Neural progenitor cell (in vitro differentiated cells): Measurements from ENCODE around the gene MPP2.

Experiments
- CTCF ChIP-seq: fragments of 200-600 bp; sonication (generic); IDR thresholded peaks from 2 replicates; pipeline ENCODE4 v1.5.1; 2017; ENCODE audit warnings: antibody characterized with exemption, mild to moderate bottlenecking
- EZH2 ChIP-seq: fragments of 200-600 bp; sonication (generic); IDR thresholded peaks from 2 replicates; pipeline ENCODE4 v1.6.1; 2017; ENCODE audit warnings: antibody characterized with exemption, mild to moderate bottlenecking, moderate library complexity
- EZH2phosphoT487 ChIP-seq: fragments of 200-600 bp; sonication (generic); IDR thresholded peaks from 2 replicates; pipeline ENCODE4 v1.6.1; 2017; ENCODE audit warnings: antibody characterized with exemption

- TF ChIP-seq CTCF (no peak), EZH2phosphoT487 (no peak), EZH2 (no peak)
Measured at GRCh38 chr17:43855061-43855460, 52.3 kb downstream of the MPP2 start.
